ENCODE measurements around the gene MTLN. TPM values are rescaled to one million over a fixed set of nuclear protein-coding genes. Genes with fewer than 3 reads are reported as not detected.

Gene MTLN
- total RNA-seq, 2 experiments from 2014 or later, result 51.9 to 69.0 TPM

GRCh38 chr2:110172506-110172905 is 39.8 kb downstream of the MTLN start:
- DNase-seq, result no peak
- Mint-ChIP-seq H3K9me3 (ENCODE audit: low read depth) (no peaks in the 10 kb centered on the region), H3K27me3 (peaks cover 5% of the 10 kb centered on the region), H3K4me1 (peaks cover 6% of the 10 kb centered on the region), H3K36me3 (no peaks in the 10 kb centered on the region), H3K4me3 (no peak overlapping the region), H3K27ac (no peak overlapping the region)
- ATAC-seq, result no peak
- CTCF ChIA-PET, result no interaction called here

- Mint-ChIP-seq H3K9me3 (ENCODE audit: low read depth) (no peaks in the 10 kb centered on the region), H3K36me3 (no peaks in the 10 kb centered on the region), H3K4me3 (no peak overlapping the region), H3K4me1 (peaks cover 6% of the 10 kb centered on the region), H3K27ac (no peak overlapping the region), H3K27me3 (peaks cover 6% of the 10 kb centered on the region)
- no peak for ATAC-seq
- CTCF ChIA-PET, result interaction anchor here (1.0 kb wide), 1 partner anchor 13 kb away, joined by 7 read pairs; no protein-coding TSS in a partner anchor
- DNase-seq, result no peak
Observed at GRCh38 chr2:110170102-110170501, 42.2 kb downstream of the MTLN start.

GRCh38 chr2:110167326-110168000 is 44.9 kb downstream of the MTLN start:
- H3K4me3 Mint-ChIP-seq, result no peak overlapping the region
- no peaks in the 10 kb centered on the region for H3K36me3 Mint-ChIP-seq
- CTCF ChIA-PET, result interaction anchor here (2.6 kb wide), 1 partner anchor 10 kb away, joined by 12 read pairs; no protein-coding TSS in a partner anchor
- H3K9me3 Mint-ChIP-seq (ENCODE audit: low read depth), result no peaks in the 10 kb centered on the region
- no peak for DNase-seq
- H3K27ac Mint-ChIP-seq, result no peak overlapping the region
- H3K27me3 Mint-ChIP-seq, result peaks cover 10% of the 10 kb centered on the region
- peaks cover 3% of the 10 kb centered on the region for H3K4me1 Mint-ChIP-seq
- ATAC-seq, result no peak

GRCh38 chr2:110166266-110166665 is 46.1 kb downstream of the MTLN start:
- CTCF ChIA-PET, result interaction anchor here (2.6 kb wide), 1 partner anchor 9 kb away, joined by 12 read pairs; no protein-coding TSS in a partner anchor
- DNase-seq (no peak), ATAC-seq (no peak)
- peaks cover 3% of the 10 kb centered on the region for H3K4me1 Mint-ChIP-seq
- H3K9me3 Mint-ChIP-seq (ENCODE audit: low read depth), result no peaks in the 10 kb centered on the region
- H3K4me3 Mint-ChIP-seq, result no peak overlapping the region
- no peak overlapping the region for H3K27ac Mint-ChIP-seq
- H3K27me3 Mint-ChIP-seq, result peaks cover 11% of the 10 kb centered on the region
- H3K36me3 Mint-ChIP-seq, result no peaks in the 10 kb centered on the region

Other genes starting within 250 kb of the MTLN start
- gene MALL, start 96.7 kb downstream of the MTLN start, total RNA-seq, result not detected
- under 1 TPM; 0.18 to 0.61 TPM for gene NPHP1, start 7.5 kb downstream of the MTLN start, total RNA-seq

Data from activated CD8-positive, alpha-beta memory T cell treated with anti-CD3 and anti-CD28 coated beads, Interleukin-2, amount 10 ng/mL, durations not matched to agents 7 days and 5 days (primary cell).